NB4 (cell line): ENCODE measurements around the gene C1RL.

Experiments
- DNase-seq: peaks from one replicate; pipeline ENCODE4 v3.0.0; 2010; ENCODE audit warnings: low read depth
- H3K4me3 ChIP-seq: one replicate; pipeline ENCODE4 v1.5.1; 2011; ENCODE audit warnings: mild to moderate bottlenecking, low read depth, low read length, moderate library complexity
- CTCF ChIP-seq: IDR thresholded peaks from one replicate; pipeline ENCODE4 v1.5.1; 2012; ENCODE audit warnings: low read depth, low read length
- MAX ChIP-seq: IDR thresholded peaks from 2 replicates; pipeline ENCODE4 v1.6.1; 2011; ENCODE audit warnings: low read depth, low read length
- MYC ChIP-seq: IDR thresholded peaks from 2 replicates; pipeline ENCODE4 v1.6.1; 2011; ENCODE audit warnings: low read depth, low read length
- POLR2A ChIP-seq: IDR thresholded peaks from 2 replicates; pipeline ENCODE4 v1.6.1; 2011; ENCODE audit warnings: mild to moderate bottlenecking; ENCODE audit not compliant: insufficient read length; ENCODE audit errors: extremely low read depth

C1RL gene

GRCh38 chr12:7154042-7154441 lies 45.0 kb upstream of the C1RL start:
- no peak for TF ChIP-seq MYC
- no peak for TF ChIP-seq MAX
- no peak for TF ChIP-seq CTCF
- no peak for TF ChIP-seq POLR2A
- no peak for DNase-seq
- no peak overlapping the region for H3K4me3 ChIP-seq

GRCh38 chr12:7152818-7153217 lies 43.8 kb upstream of the C1RL start:
- no peak overlapping the region for H3K4me3 ChIP-seq
- no peak for DNase-seq

GRCh38 chr12:7151532-7151931 lies 42.5 kb upstream of the C1RL start:
- no peak for TF ChIP-seq MAX
- TF ChIP-seq MYC = no peak
- TF ChIP-seq POLR2A = no peak
- TF ChIP-seq CTCF = no peak
- DNase-seq = no peak
- no peak overlapping the region for H3K4me3 ChIP-seq

More at GRCh38 chr12:7152818-7153217, 43.8 kb upstream of the C1RL start:
- TF ChIP-seq MAX = no peak
- no peak for TF ChIP-seq MYC
- no peak for TF ChIP-seq POLR2A
- no peak for TF ChIP-seq CTCF

GRCh38 chr12:7150841-7151240 lies 41.8 kb upstream of the C1RL start:
- no peak overlapping the region for H3K4me3 ChIP-seq
- no peak for DNase-seq
- TF ChIP-seq MAX = no peak
- TF ChIP-seq CTCF = no peak
- no peak for TF ChIP-seq POLR2A
- TF ChIP-seq MYC = no peak

GRCh38 chr12:7150356-7150755 lies 41.3 kb upstream of the C1RL start:
- no peak for DNase-seq
- no peak for TF ChIP-seq MYC
- no peak for TF ChIP-seq POLR2A
- TF ChIP-seq MAX = no peak
- no peak for TF ChIP-seq CTCF
- H3K4me3 ChIP-seq = no peak overlapping the region

- no peak for DNase-seq
- no peak overlapping the region for H3K4me3 ChIP-seq
- no peak for TF ChIP-seq POLR2A
These were observed 37.9 kb upstream of the C1RL start for GRCh38 chr12:7146906-7147305.
